H9 (cell line): Measurements from ENCODE around the gene EIF4H. TPM values are rescaled to one million over a fixed set of nuclear protein-coding genes. Genes with fewer than 3 reads are reported as not detected.

ENCODE experiments used
- DNase-seq: peaks from one replicate; pipeline ENCODE4 v3.0.0-alpha.2; 2017
- H2AFZ ChIP-seq: one replicate; pipeline ENCODE4 v1.6.1; 2013; ENCODE audit warnings: mild to moderate bottlenecking, low read length, control low read depth, moderate library complexity
- H2AK5ac ChIP-seq: 2 replicates; pipeline ENCODE4 v1.6.1; 2013; ENCODE audit warnings: low read length, control low read depth, mixed read lengths; ENCODE audit not compliant: insufficient read length
- H2BK120ac ChIP-seq: one replicate; pipeline ENCODE4 v1.6.1; 2013; ENCODE audit warnings: low read depth, mild to moderate bottlenecking, low read length, control low read depth, inconsistent platforms; ENCODE audit not compliant: poor library complexity, severe bottlenecking
- H2BK12ac ChIP-seq: 2 replicates; pipeline ENCODE4 v1.6.1; 2013; ENCODE audit warnings: low read length, control low read depth, mixed read lengths, low read depth; ENCODE audit not compliant: insufficient read length
- H2BK15ac ChIP-seq: 2 replicates; pipeline ENCODE4 v1.6.1; 2013; ENCODE audit warnings: low read depth, low read length, control low read depth
- H2BK20ac ChIP-seq: one replicate; pipeline ENCODE4 v1.6.1; 2013; ENCODE audit warnings: low read depth, mild to moderate bottlenecking, low read length, control low read depth, inconsistent platforms; ENCODE audit not compliant: poor library complexity, severe bottlenecking
- H2BK5ac ChIP-seq: 2 replicates; pipeline ENCODE4 v1.6.1; 2013; ENCODE audit warnings: low read length, control low read depth, mixed read lengths; ENCODE audit not compliant: insufficient read length
- H3K14ac ChIP-seq: 2 replicates; pipeline ENCODE4 v1.6.1; 2013; ENCODE audit warnings: low read length, control low read depth; ENCODE audit not compliant: insufficient read depth
- H3K18ac ChIP-seq: 2 replicates; pipeline ENCODE4 v1.6.1; 2013; ENCODE audit warnings: low read depth, mild to moderate bottlenecking, mixed read lengths, low read length, control low read depth; ENCODE audit not compliant: insufficient read length
- H3K23ac ChIP-seq: 2 replicates; pipeline ENCODE4 v1.6.1; 2013; ENCODE audit warnings: low read length, control low read depth, mixed read lengths, low read depth; ENCODE audit not compliant: insufficient read length
- H3K23me2 ChIP-seq: 2 replicates; pipeline ENCODE4 v1.6.1; 2013; ENCODE audit warnings: low read depth, mild to moderate bottlenecking, mixed read lengths, low read length, control low read depth; ENCODE audit not compliant: insufficient read length, poor library complexity, severe bottlenecking
- H3K27ac ChIP-seq: 2 replicates; pipeline ENCODE4 v1.5.1; 2013; ENCODE audit warnings: low read length, control low read depth, mixed read lengths, low read depth; ENCODE audit not compliant: insufficient read length
- H3K27me3 ChIP-seq: 2 replicates; pipeline ENCODE4 v1.6.1; 2013; ENCODE audit warnings: low read length, control low read depth, inconsistent platforms; ENCODE audit not compliant: insufficient read depth
- H3K4ac ChIP-seq: 2 replicates; pipeline ENCODE4 v1.6.1; 2013; ENCODE audit warnings: low read depth, mild to moderate bottlenecking, control low read depth, inconsistent platforms, low read length, moderate library complexity
- H3K4me1 ChIP-seq: 2 replicates; pipeline ENCODE4 v1.6.1; 2013; ENCODE audit warnings: low read length, control low read depth, inconsistent platforms; ENCODE audit not compliant: insufficient read depth
- H3K4me2 ChIP-seq: 2 replicates; pipeline ENCODE4 v1.6.1; 2013; ENCODE audit warnings: low read length, control low read depth, mixed read lengths; ENCODE audit not compliant: insufficient read length, insufficient read depth
- H3K56ac ChIP-seq: 2 replicates; pipeline ENCODE4 v1.6.1; 2013; ENCODE audit warnings: low read depth, mild to moderate bottlenecking, mixed read lengths, low read length, control low read depth; ENCODE audit not compliant: insufficient read length
- H3K79me1 ChIP-seq: 2 replicates; pipeline ENCODE4 v1.6.1; 2013; ENCODE audit warnings: low read depth, mild to moderate bottlenecking, moderate library complexity, low read length, control low read depth, inconsistent platforms; ENCODE audit not compliant: insufficient read depth, poor library complexity, severe bottlenecking
- H3K79me2 ChIP-seq: 2 replicates; pipeline ENCODE4 v1.6.1; 2013; ENCODE audit warnings: low read length, control low read depth, inconsistent platforms; ENCODE audit not compliant: insufficient read depth
- H3K9ac ChIP-seq: 2 replicates; pipeline ENCODE4 v1.6.1; 2013; ENCODE audit warnings: low read length, control low read depth, mixed read lengths; ENCODE audit not compliant: insufficient read length; ENCODE audit errors: extremely low read depth
- H3K9me3 ChIP-seq: one replicate; pipeline ENCODE4 v1.6.1; 2013; ENCODE audit warnings: low read depth, low read length, inconsistent platforms; ENCODE audit not compliant: control insufficient read depth
- H3T11ph ChIP-seq: one replicate; pipeline ENCODE4 v1.6.1; 2013; ENCODE audit warnings: mild to moderate bottlenecking, low read length, control low read depth, inconsistent platforms
- H4K20me1 ChIP-seq: one replicate; pipeline ENCODE4 v1.6.1; 2013; ENCODE audit not compliant: control insufficient read depth, insufficient read length, insufficient read depth
- H4K5ac ChIP-seq: 2 replicates; pipeline ENCODE4 v1.6.1; 2013; ENCODE audit warnings: low read depth, mild to moderate bottlenecking, mixed read lengths, low read length, control low read depth; ENCODE audit not compliant: insufficient read length
- H4K8ac ChIP-seq: replicated peaks from 2 replicates; pipeline ENCODE4 v1.6.1; 2013; ENCODE audit warnings: low read length, control low read depth, mixed read lengths, low read depth; ENCODE audit not compliant: insufficient read length
- H4K91ac ChIP-seq: 2 replicates; pipeline ENCODE4 v1.6.1; 2013; ENCODE audit warnings: low read depth, mild to moderate bottlenecking, moderate library complexity, mixed read lengths, low read length, control low read depth; ENCODE audit not compliant: insufficient read length
- H3K27ac Mint-ChIP-seq, 3 experiments: 2 replicates in 2 of 3; 3 replicates in 1 of 3; pipeline ENCODE4 v1.8.0; 2020 to 2021; ENCODE audit warnings: mixed read lengths in 3 of 3, mild to moderate bottlenecking in 1 of 3, moderate library complexity in 1 of 3
- H3K27me3 Mint-ChIP-seq: 2 replicates; pipeline ENCODE4 v1.8.0; 2021; ENCODE audit warnings: low read depth, mild to moderate bottlenecking, moderate library complexity, mixed read lengths
- H3K36me3 Mint-ChIP-seq, 3 experiments: 2 replicates in 2 of 3; 3 replicates in 1 of 3; pipeline ENCODE4 v1.8.0; 2020 to 2021; ENCODE audit warnings: low read depth in 3 of 3, mixed read lengths in 3 of 3; ENCODE audit not compliant: insufficient read depth in 1 of 3
- H3K4me1 Mint-ChIP-seq, 2 experiments: 2 replicates each; pipeline ENCODE4 v1.8.0; 2020; ENCODE audit warnings: mixed read lengths in 2 of 2
- H3K4me3 Mint-ChIP-seq, 2 experiments: 2 replicates in 1 of 2; 3 replicates in 1 of 2; pipeline ENCODE4 v1.8.0; 2020 to 2021; ENCODE audit warnings: mild to moderate bottlenecking in 2 of 2, mixed read lengths in 2 of 2, moderate library complexity in 1 of 2
- H3K9me3 Mint-ChIP-seq, 2 experiments: 2 replicates in 1 of 2; 3 replicates in 1 of 2; pipeline ENCODE4 v1.8.0; 2020; ENCODE audit warnings: mild to moderate bottlenecking in 2 of 2, mixed read lengths in 2 of 2, moderate library complexity in 1 of 2
- CTCF ChIP-seq: fragments of 200-600 bp; sonication (generic); conservative IDR thresholded peaks from 3 replicates; pipeline ENCODE4 v1.8.0; 2021; ENCODE audit warnings: antibody characterized with exemption, mild to moderate bottlenecking
- WGBS: extraction: QIAGEN DNeasy Blood & Tissue Kit; methylation state at CpG from one replicate; pipeline ENCODE4 v1.1.7; 2013; ENCODE audit warnings: missing lambda C conversion rate, low lambda C conversion rate, mixed read lengths; ENCODE audit not compliant: insufficient read length; ENCODE audit errors: extremely low coverage; 5-methylcytosine and 5-hydroxymethylcytosine counted together
- total RNA-seq: library from RNA; stranded (reverse); gene quantifications from 2 replicates; pipeline ENCODE4 v1.2.1, GENCODE V29; 2021

The EIF4H gene
- total RNA-seq, 1 experiment from 2014 or later = 363 TPM

- Histone ChIP-seq H3K9me3 (no peaks in the 10 kb centered on the region), H3K56ac (no peak overlapping the region), H3K79me1 (peaks cover 2% of the 10 kb centered on the region), H3K79me2 (peaks cover 87% of the 10 kb centered on the region), H4K5ac (no peak overlapping the region), H4K8ac (no peak overlapping the region), H3K14ac (no peak overlapping the region), H3K23me2 (no peaks in the 10 kb centered on the region), H2BK5ac (no peak overlapping the region), H3K23ac (no peak overlapping the region), H2AK5ac (no peak overlapping the region), H3K4ac (no peak overlapping the region), H3K27me3 (no peaks in the 10 kb centered on the region), H2BK12ac (no peak overlapping the region), H2BK120ac (no peak overlapping the region), H4K91ac (no peak overlapping the region), H3K9ac (no peak overlapping the region), H2BK20ac (no peak overlapping the region), H2AFZ (no peak overlapping the region), H3K27ac (no peak overlapping the region), H3K18ac (no peak overlapping the region), H3K4me1 (no peaks in the 10 kb centered on the region; the same call in 1 of the 2 replicates), H3T11ph (no peak overlapping the region), H4K20me1 (peaks cover 3% of the 10 kb centered on the region), H2BK15ac (no peak overlapping the region), H3K4me2 (no peak overlapping the region)
- no CpG with 5 or more reads among the region's 1 CpG for WGBS
- Mint-ChIP-seq H3K4me1 (peaks cover 48 to 50% of the 10 kb centered on the region in 2 experiments), H3K27me3 (no peaks in the 10 kb centered on the region), H3K4me3 (no peak overlapping the region), H3K36me3 (peaks cover 20 to 46% (median 45%) of the 10 kb centered on the region in 3 experiments; a peak in 6 of 7 replicates), H3K27ac (peak overlapping the region in 1 of 3 experiments; percentile 76; a peak in 3 of 7 replicates), H3K9me3 (no peaks in the 10 kb centered on the region)
- DNase-seq = no peak
- TF ChIP-seq CTCF = no peak
These were observed 6.7 kb downstream of the EIF4H start for GRCh38 chr7:74180866-74181265.
